ENCODE measurements around the gene KRTAP5-11. TPM values are rescaled to one million over a fixed set of nuclear protein-coding genes. Genes with fewer than 3 reads are reported as not detected.
"Not testable (repeated sequence)": the region's sequence is repeated elsewhere in the genome, so short reads cannot be mapped to it uniquely, and the experiment has no call there.

KRTAP5-11 gene
- total RNA-seq, 4 donors from 2014 or later: not detected

- no peak overlapping the region for H3K27ac ChIP-seq
- H3K4me3 ChIP-seq (replicated peaks in 1 of 3): no peak overlapping the region
- 78 to 87% methylated on average over 6 of the region's 6 CpGs for WGBS, 2 donors
- no peak for TF ChIP-seq CTCF (IDR thresholded peaks at IDR 0.05)
- H3K4me1 ChIP-seq: no peaks in the 10 kb centered on the region
- no peaks in the 10 kb centered on the region for H3K9me3 ChIP-seq
- H3K27me3 ChIP-seq: no peaks in the 10 kb centered on the region
- no peaks in the 10 kb centered on the region for H3K36me3 ChIP-seq
- DNase-seq: no peak
- intact Hi-C loops (cut with DNase I): no loop called here
Observed at GRCh38 chr11:71544525-71545214, 38.0 kb downstream of the KRTAP5-11 start.

- no peak overlapping the region for H3K27ac ChIP-seq
- intact Hi-C loops (cut with DNase I): no loop called here
- H3K36me3 ChIP-seq: no peaks in the 10 kb centered on the region
- no peak for DNase-seq
- H3K4me3 ChIP-seq (replicated peaks in 1 of 3): no peak overlapping the region
- no peaks in the 10 kb centered on the region for H3K9me3 ChIP-seq
- no peaks in the 10 kb centered on the region for H3K4me1 ChIP-seq
- H3K27me3 ChIP-seq: no peaks in the 10 kb centered on the region
- TF ChIP-seq CTCF (IDR thresholded peaks at IDR 0.05): no peak
- TF ChIP-seq POLR2A (IDR thresholded peaks at IDR 0.05): no peak
- 60 to 66% methylated on average over 8 of the region's 8 CpGs for WGBS, 2 donors
Observed at GRCh38 chr11:71543866-71544265, 38.8 kb downstream of the KRTAP5-11 start.

GRCh38 chr11:71542879-71543777, 39.5 kb downstream of the KRTAP5-11 start:
- H3K27me3 ChIP-seq: no peaks in the 10 kb centered on the region
- TF ChIP-seq POLR2A (IDR thresholded peaks at IDR 0.05) (no peak), CTCF (IDR thresholded peaks at IDR 0.05) (no peak)

GRCh38 chr11:71542382-71542781, 40.3 kb downstream of the KRTAP5-11 start:
- WGBS, 2 donors: 81 to 83% methylated on average over 7 of the region's 7 CpGs
- no peaks in the 10 kb centered on the region for H3K27me3 ChIP-seq
- DNase-seq: no peak
- H3K4me1 ChIP-seq: no peaks in the 10 kb centered on the region
- no peak overlapping the region for H3K4me3 ChIP-seq (replicated peaks in 1 of 3)
- no peak overlapping the region for H3K27ac ChIP-seq
- no peaks in the 10 kb centered on the region for H3K36me3 ChIP-seq
- TF ChIP-seq CTCF (IDR thresholded peaks at IDR 0.05) (no peak), POLR2A (IDR thresholded peaks at IDR 0.05) (no peak)
- intact Hi-C loops (cut with DNase I): no loop called here
- no peaks in the 10 kb centered on the region for H3K9me3 ChIP-seq

More at GRCh38 chr11:71542879-71543777, 39.5 kb downstream of the KRTAP5-11 start:
- H3K4me3 ChIP-seq (replicated peaks in 1 of 3): no peak overlapping the region
- no peaks in the 10 kb centered on the region for H3K9me3 ChIP-seq
- no peak for DNase-seq
- intact Hi-C loops (cut with DNase I): no loop called here
- WGBS, 2 donors: 71 to 87% methylated on average over 14 to 15 of the region's 15 CpGs
- H3K27ac ChIP-seq: no peak overlapping the region
- H3K4me1 ChIP-seq: no peaks in the 10 kb centered on the region
- no peaks in the 10 kb centered on the region for H3K36me3 ChIP-seq

- DNase-seq; H3K9me3 ChIP-seq; H3K36me3 ChIP-seq; H3K27me3 ChIP-seq; H3K4me3 ChIP-seq (replicated peaks in 1 of 3); H3K27ac ChIP-seq; intact Hi-C loops (cut with DNase I); H3K4me1 ChIP-seq: not testable (repeated sequence)
- WGBS, 2 donors: 92 to 93% methylated on average over 9 of the region's 9 CpGs
Observed at GRCh38 chr11:71540521-71541304, 42.0 kb downstream of the KRTAP5-11 start.

- H3K27ac ChIP-seq; H3K36me3 ChIP-seq; H3K27me3 ChIP-seq; H3K4me3 ChIP-seq (replicated peaks in 1 of 3); H3K4me1 ChIP-seq; H3K9me3 ChIP-seq; DNase-seq; intact Hi-C loops (cut with DNase I): not testable (repeated sequence)
- 88 to 96% methylated on average over 10 to 11 of the region's 11 CpGs for WGBS, 2 donors
Observed at GRCh38 chr11:71539971-71540370, 42.7 kb downstream of the KRTAP5-11 start.
